ENCODE results near the gene TYW5.

GRCh38 chr2:199895406-199895805 is 59.9 kb downstream of the TYW5 start:
- TF ChIP-seq, protein P1, sequence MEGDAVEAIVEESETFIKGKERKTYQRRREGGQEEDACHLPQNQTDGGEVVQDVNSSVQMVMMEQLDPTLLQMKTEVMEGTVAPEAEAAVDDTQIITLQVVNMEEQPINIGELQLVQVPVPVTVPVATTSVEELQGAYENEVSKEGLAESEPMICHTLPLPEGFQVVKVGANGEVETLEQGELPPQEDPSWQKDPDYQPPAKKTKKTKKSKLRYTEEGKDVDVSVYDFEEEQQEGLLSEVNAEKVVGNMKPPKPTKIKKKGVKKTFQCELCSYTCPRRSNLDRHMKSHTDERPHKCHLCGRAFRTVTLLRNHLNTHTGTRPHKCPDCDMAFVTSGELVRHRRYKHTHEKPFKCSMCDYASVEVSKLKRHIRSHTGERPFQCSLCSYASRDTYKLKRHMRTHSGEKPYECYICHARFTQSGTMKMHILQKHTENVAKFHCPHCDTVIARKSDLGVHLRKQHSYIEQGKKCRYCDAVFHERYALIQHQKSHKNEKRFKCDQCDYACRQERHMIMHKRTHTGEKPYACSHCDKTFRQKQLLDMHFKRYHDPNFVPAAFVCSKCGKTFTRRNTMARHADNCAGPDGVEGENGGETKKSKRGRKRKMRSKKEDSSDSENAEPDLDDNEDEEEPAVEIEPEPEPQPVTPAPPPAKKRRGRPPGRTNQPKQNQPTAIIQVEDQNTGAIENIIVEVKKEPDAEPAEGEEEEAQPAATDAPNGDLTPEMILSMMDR (IDR thresholded peaks at IDR 0.05): no peak
- no peak for TF ChIP-seq POLR2A (IDR thresholded peaks at IDR 0.05)
